Activated CD4-positive, alpha-beta memory T cell treated with anti-CD3 and anti-CD28 coated beads for 36 hours (primary cell): ENCODE results near the gene PROKR1. TPM values are rescaled to one million over a fixed set of nuclear protein-coding genes. Genes with fewer than 3 reads are reported as not detected.
"Not testable (repeated sequence)": the region's sequence is repeated elsewhere in the genome, so short reads cannot be mapped to it uniquely, and the experiment has no call there.

Experiments
- CTCF ChIA-PET: fragments of 350-600 bp; sonication (Branson Sonifier 250); formaldehyde crosslinking; loops from one replicate; lab custom pipeline; 2021; ENCODE audit warnings: antibody characterized with exemption, inconsistent platforms; lab: Charles Lee
- POLR2A ChIA-PET: fragments of 350-600 bp; sonication (Branson Sonifier 250); formaldehyde crosslinking; loops from one replicate; lab custom pipeline; 2021; ENCODE audit warnings: antibody characterized with exemption; lab: Charles Lee
- DNase-seq: peaks from one replicate; pipeline ENCODE4 v3.0.0-alpha.2; 2020
- H3K27ac Mint-ChIP-seq: one replicate; pipeline ENCODE4 v1.8.0; 2021; ENCODE audit warnings: mixed read lengths
- H3K27me3 Mint-ChIP-seq: one replicate; pipeline ENCODE4 v1.8.0; 2021; ENCODE audit warnings: mixed read lengths
- H3K36me3 Mint-ChIP-seq: one replicate; pipeline ENCODE4 v1.8.0; 2021; ENCODE audit warnings: mixed read lengths
- H3K4me1 Mint-ChIP-seq: one replicate; pipeline ENCODE4 v1.8.0; 2021; ENCODE audit warnings: low read depth, mixed read lengths
- H3K4me3 Mint-ChIP-seq: one replicate; pipeline ENCODE4 v1.8.0; 2021; ENCODE audit warnings: mild to moderate bottlenecking, mixed read lengths
- H3K9me3 Mint-ChIP-seq: one replicate; pipeline ENCODE4 v1.8.0; 2021; ENCODE audit warnings: mixed read lengths
- intact Hi-C: fragments of 100-400 bp; cut with micrococcal nuclease; formaldehyde crosslinking; loops from one replicate; pipeline ENCODE4 v1.15.1; 2023
- total RNA-seq, 2 experiments: library from RNA; stranded (reverse); gene quantifications; one replicate each; pipeline ENCODE4 v1.2.3, GENCODE V29; 2021

Gene PROKR1
- not detected for total RNA-seq

GRCh38 chr2:68643011-68643873 is at the start of gene PROKR1:
Gene PROKR1, plus strand, starts transcription at chr2:68643579. Its CDS starts 2,243 bp downstream, at chr2:68645822.
- peak; percentile 26 for DNase-seq
- H3K27ac Mint-ChIP-seq, result no peak within 1 kb of the TSS
- no peaks in the 10 kb centered on the region for H3K36me3 Mint-ChIP-seq
- H3K9me3 Mint-ChIP-seq, result no peaks in the 10 kb centered on the region
- intact Hi-C loops, result no loop called here
- ChIA-PET CTCF (interaction anchor here (1.3 kb wide), 2 partner anchors 48 to 179 kb away, joined by 3 to 5 read pairs; no protein-coding TSS in a partner anchor), POLR2A (no interaction called here)
- H3K4me3 Mint-ChIP-seq, result peak within 1 kb of the TSS; percentile 16
- H3K4me1 Mint-ChIP-seq, result peaks cover 7% of the 10 kb centered on the region
- peaks cover 61% of the 10 kb centered on the region for H3K27me3 Mint-ChIP-seq

GRCh38 chr2:68594041-68594440 is 49.3 kb upstream of the PROKR1 start:
- no peak for DNase-seq
- H3K36me3 Mint-ChIP-seq, result no peaks in the 10 kb centered on the region
- intact Hi-C loops, result loop anchor here (2.0 to 10.0 kb wide), 2 partner anchors 59 to 321 kb away; no protein-coding TSS in a partner anchor
- no peak overlapping the region for H3K27ac Mint-ChIP-seq
- ChIA-PET POLR2A (no interaction called here), CTCF (interaction anchor here (0.8 to 5.9 kb wide), 11 partner anchors 8 to 332 kb away, joined by 3 to 126 read pairs (median 13); partner anchors contain the start of genes APLF and FBXO48)
- no peaks in the 10 kb centered on the region for H3K27me3 Mint-ChIP-seq
- H3K4me3 Mint-ChIP-seq, result no peak overlapping the region
- peaks cover 8% of the 10 kb centered on the region for H3K4me1 Mint-ChIP-seq
- H3K9me3 Mint-ChIP-seq, result no peaks in the 10 kb centered on the region

DNA sequence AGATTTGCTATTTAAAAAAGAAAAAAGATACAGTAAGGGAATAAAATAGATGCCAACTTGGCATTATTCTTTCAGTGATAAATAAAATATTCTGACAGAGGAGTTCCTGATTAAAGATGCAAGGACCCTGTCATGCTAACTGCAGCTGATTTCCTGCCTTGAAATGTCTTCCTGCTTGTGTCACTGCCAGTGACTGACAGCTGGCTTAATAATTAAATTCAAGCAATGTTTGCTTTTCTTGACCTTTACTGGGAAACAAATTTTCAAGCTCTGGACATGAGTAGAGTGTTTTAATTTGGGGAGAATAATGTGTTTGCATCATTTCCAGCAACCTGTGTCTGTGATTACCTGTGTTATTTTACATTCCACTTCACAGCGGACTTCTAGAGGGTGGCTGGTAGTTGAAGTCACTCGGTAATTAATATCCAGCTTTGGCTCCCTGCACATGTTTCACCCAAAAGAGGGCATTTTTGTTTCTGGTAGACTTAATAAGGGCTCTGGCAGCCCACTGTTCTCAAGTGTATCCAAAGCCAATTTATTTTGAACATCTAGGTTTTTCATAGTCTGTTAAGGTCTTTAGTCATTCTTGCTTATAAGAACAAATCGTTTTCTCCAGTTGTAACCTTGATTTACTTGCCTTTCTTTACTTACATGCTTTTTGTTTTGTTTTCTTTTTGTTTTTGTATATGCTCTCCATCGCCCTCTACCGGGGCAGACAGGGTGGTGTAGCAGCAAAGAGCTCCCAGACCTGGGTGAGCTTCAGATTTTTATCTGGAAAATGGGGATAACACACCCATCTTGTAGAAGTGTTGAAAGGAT is 48.5 kb upstream of the PROKR1 start:
- ChIA-PET POLR2A (no interaction called here), CTCF (interaction anchor here (0.7 to 5.9 kb wide), 55 partner anchors 9 to 399 kb away, joined by 3 to 126 read pairs (median 5); partner anchors contain the start of genes APLF, FBXO48 and PROKR1)
- Mint-ChIP-seq H3K4me1 (peaks cover 8% of the 10 kb centered on the region), H3K27me3 (peaks cover 2% of the 10 kb centered on the region), H3K36me3 (no peaks in the 10 kb centered on the region), H3K27ac (no peak overlapping the region), H3K4me3 (no peak overlapping the region), H3K9me3 (peaks cover 4% of the 10 kb centered on the region)
- intact Hi-C loops, result loop anchor here (1.0 to 10.0 kb wide), 4 partner anchors 58 to 320 kb away; partner anchors contain the start of genes APLF and FBXO48
- peak; percentile 62 for DNase-seq

DNA sequence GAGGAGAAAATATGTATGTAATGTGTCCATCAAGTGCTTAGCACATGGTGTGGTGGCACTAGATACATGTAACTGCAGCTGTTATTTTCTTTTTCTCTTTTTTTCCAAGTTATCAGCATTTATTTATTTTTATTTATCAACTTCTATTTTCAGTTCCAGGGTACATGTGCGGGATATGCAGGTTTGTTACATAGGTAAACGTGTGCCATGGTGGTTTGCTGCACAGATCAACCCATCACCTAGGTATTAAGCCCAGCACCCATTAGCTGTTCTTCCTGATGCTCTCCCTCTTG is 47.9 kb upstream of the PROKR1 start:
- H3K4me3 Mint-ChIP-seq, H3K9me3 Mint-ChIP-seq, H3K27ac Mint-ChIP-seq, H3K36me3 Mint-ChIP-seq, POLR2A ChIA-PET, DNase-seq, H3K4me1 Mint-ChIP-seq, H3K27me3 Mint-ChIP-seq: not testable (repeated sequence)
- CTCF ChIA-PET, result interaction anchor here (0.7 to 5.9 kb wide), 56 partner anchors 8 to 398 kb away, joined by 3 to 126 read pairs (median 5); partner anchors contain the start of genes APLF, FBXO48 and PROKR1
- intact Hi-C loops, result loop anchor here (1.0 to 10.0 kb wide), 4 partner anchors 57 to 319 kb away; partner anchors contain the start of genes APLF and FBXO48

- H3K4me1 Mint-ChIP-seq, H3K27me3 Mint-ChIP-seq, H3K4me3 Mint-ChIP-seq, POLR2A ChIA-PET, intact Hi-C loops, DNase-seq, H3K36me3 Mint-ChIP-seq, H3K27ac Mint-ChIP-seq: not testable (repeated sequence)
- CTCF ChIA-PET, result interaction anchor here (0.6 kb wide), 1 partner anchor 139 kb away, joined by 4 read pairs; no protein-coding TSS in a partner anchor
- H3K9me3 Mint-ChIP-seq, result peaks cover 32% of the 10 kb centered on the region
Observed at GRCh38 chr2:68600495-68600894, 42.9 kb upstream of the PROKR1 start.

GRCh38 chr2:68603059-68603458 is 40.3 kb upstream of the PROKR1 start:
- no peak overlapping the region for H3K27ac Mint-ChIP-seq
- no peak for DNase-seq
- H3K9me3 Mint-ChIP-seq, result peaks cover 32% of the 10 kb centered on the region
- ChIA-PET CTCF (interaction anchor here (1.8 kb wide), 1 partner anchor 8 kb away, joined by 9 read pairs; no protein-coding TSS in a partner anchor), POLR2A (no interaction called here)
- H3K4me3 Mint-ChIP-seq, result no peak overlapping the region
- H3K27me3 Mint-ChIP-seq, result peaks cover 2% of the 10 kb centered on the region
- no peaks in the 10 kb centered on the region for H3K36me3 Mint-ChIP-seq
- intact Hi-C loops, result no loop called here
- H3K4me1 Mint-ChIP-seq, result no peaks in the 10 kb centered on the region

DNA sequence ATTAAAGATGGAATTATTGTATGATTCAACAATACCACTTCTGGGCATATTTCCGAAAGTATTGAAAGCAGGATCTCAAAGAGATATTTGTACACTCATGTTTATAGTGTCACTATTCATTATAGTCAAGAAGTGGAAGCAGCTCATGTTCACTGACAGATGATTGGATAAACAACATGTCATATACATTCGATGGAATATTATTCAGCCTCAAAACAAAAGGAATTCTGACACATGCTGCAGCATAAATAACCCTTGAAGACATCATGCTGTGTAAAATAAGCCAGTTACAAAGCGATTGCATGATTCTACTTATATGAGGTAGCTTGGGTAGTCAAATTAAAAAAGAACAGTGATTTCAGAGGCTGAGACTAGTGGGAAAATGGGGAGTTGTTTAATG is 39.3 kb upstream of the PROKR1 start:
- intact Hi-C loops, result no loop called here
- H3K27me3 Mint-ChIP-seq, result peaks cover 2% of the 10 kb centered on the region

GRCh38 chr2:68605939-68606338 is 37.4 kb upstream of the PROKR1 start:
- intact Hi-C loops, result no loop called here
- no peak overlapping the region for H3K4me3 Mint-ChIP-seq
- ChIA-PET POLR2A (no interaction called here), CTCF (interaction anchor here (1.8 kb wide), 1 partner anchor 11 kb away, joined by 9 read pairs; no protein-coding TSS in a partner anchor)
- peaks cover 26% of the 10 kb centered on the region for H3K9me3 Mint-ChIP-seq
- no peak for DNase-seq
- H3K36me3 Mint-ChIP-seq, result peaks cover 5% of the 10 kb centered on the region
- H3K27me3 Mint-ChIP-seq, result peaks cover 2% of the 10 kb centered on the region
- H3K4me1 Mint-ChIP-seq, result no peaks in the 10 kb centered on the region
- H3K27ac Mint-ChIP-seq, result no peak overlapping the region

More for the DNA sequence above, 39.3 kb upstream of the PROKR1 start:
- no peak overlapping the region for H3K4me3 Mint-ChIP-seq
- POLR2A ChIA-PET, result no interaction called here
- H3K36me3 Mint-ChIP-seq, result no peaks in the 10 kb centered on the region
- CTCF ChIA-PET, result interaction anchor here (1.8 kb wide), 1 partner anchor 9 kb away, joined by 9 read pairs; no protein-coding TSS in a partner anchor
- no peak for DNase-seq
- H3K9me3 Mint-ChIP-seq, result peaks cover 32% of the 10 kb centered on the region
- no peaks in the 10 kb centered on the region for H3K4me1 Mint-ChIP-seq
- H3K27ac Mint-ChIP-seq, result no peak overlapping the region

DNA sequence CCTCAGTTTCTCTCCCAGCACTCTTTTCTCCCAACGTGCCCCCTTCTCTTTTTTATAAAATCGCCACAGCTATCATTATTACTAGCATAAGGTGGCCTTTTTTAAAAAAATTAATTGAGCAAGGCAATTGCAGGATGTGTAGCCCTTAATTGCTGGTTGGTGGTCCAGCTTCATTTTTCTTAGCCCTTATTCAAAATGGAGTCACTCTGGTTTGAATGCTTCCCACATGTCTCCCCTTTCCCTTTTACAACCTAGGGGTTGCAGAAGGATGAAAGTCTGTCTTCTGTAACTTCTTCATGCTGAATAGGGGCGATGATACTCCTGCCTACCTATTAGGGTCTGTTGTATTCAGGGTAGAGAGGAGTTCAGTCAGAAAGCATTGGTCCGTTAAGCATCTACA is 36.6 kb upstream of the PROKR1 start:
- H3K36me3 Mint-ChIP-seq, result peaks cover 5% of the 10 kb centered on the region
- no peak overlapping the region for H3K4me3 Mint-ChIP-seq
- ChIA-PET POLR2A (no interaction called here), CTCF (interaction anchor here (1.3 to 1.8 kb wide), 2 partner anchors 11 to 102 kb away, joined by 4 to 9 read pairs; no protein-coding TSS in a partner anchor)
- no peaks in the 10 kb centered on the region for H3K4me1 Mint-ChIP-seq
- intact Hi-C loops, result no loop called here
- H3K27ac Mint-ChIP-seq, result no peak overlapping the region
- H3K9me3 Mint-ChIP-seq, result peaks cover 24% of the 10 kb centered on the region
- peaks cover 2% of the 10 kb centered on the region for H3K27me3 Mint-ChIP-seq
- no peak for DNase-seq

GRCh38 chr2:68607837-68608236 is 35.5 kb upstream of the PROKR1 start:
- POLR2A ChIA-PET, result no interaction called here

DNA sequence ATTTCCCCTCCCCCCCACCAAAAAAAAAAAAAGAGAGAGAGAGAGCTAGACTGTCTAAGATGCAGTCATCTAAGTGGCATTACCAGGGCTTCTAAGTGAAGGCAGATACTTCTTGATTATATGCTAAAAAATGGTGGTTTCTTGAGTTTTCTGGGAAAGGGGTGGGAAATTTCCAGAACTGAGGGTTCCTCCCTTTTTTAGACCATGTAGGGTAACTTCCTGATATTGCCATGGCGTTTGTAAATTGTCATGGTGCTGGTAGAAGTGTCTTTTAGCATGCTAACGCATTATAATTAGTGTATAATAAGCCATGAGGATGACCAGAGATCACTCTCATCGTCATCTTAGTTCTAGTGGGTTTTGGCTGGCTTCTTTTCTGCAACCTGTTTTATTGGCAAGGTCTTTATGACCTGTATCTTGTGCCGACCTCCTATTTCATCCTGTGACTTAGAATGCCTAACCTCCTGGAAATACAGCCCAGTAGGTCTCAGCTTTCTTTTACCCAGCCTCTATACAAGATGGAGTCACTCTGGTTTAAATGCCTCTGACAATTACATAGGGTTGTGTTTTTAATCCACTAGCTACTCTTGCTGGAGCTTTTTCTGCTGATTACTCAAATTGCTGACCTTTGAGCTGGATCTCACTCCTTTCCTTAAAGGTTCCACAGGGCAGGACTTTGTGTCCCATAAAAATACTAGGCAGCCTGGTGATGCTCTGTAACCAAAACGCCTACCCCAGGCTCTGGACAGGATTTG is 30.4 kb upstream of the PROKR1 start:
- ChIA-PET POLR2A (no interaction called here), CTCF (no interaction called here)
- H3K4me3 Mint-ChIP-seq, result no peak overlapping the region
- no peaks in the 10 kb centered on the region for H3K4me1 Mint-ChIP-seq
- peaks cover 19% of the 10 kb centered on the region for H3K9me3 Mint-ChIP-seq
- H3K36me3 Mint-ChIP-seq, result peaks cover 7% of the 10 kb centered on the region
- intact Hi-C loops, result no loop called here
- DNase-seq, result no peak
- peaks cover 2% of the 10 kb centered on the region for H3K27me3 Mint-ChIP-seq
- H3K27ac Mint-ChIP-seq, result no peak overlapping the region

More at GRCh38 chr2:68607837-68608236, 35.5 kb upstream of the PROKR1 start:
- peaks cover 18% of the 10 kb centered on the region for H3K9me3 Mint-ChIP-seq
- no peak overlapping the region for H3K27ac Mint-ChIP-seq
- no peak overlapping the region for H3K4me3 Mint-ChIP-seq
- peaks cover 7% of the 10 kb centered on the region for H3K36me3 Mint-ChIP-seq
- intact Hi-C loops, result no loop called here
- H3K27me3 Mint-ChIP-seq, result peaks cover 2% of the 10 kb centered on the region
- H3K4me1 Mint-ChIP-seq, result no peaks in the 10 kb centered on the region
- CTCF ChIA-PET, result interaction anchor here (1.1 to 1.3 kb wide), 2 partner anchors 13 to 101 kb away, joined by 4 to 6 read pairs; no protein-coding TSS in a partner anchor
- DNase-seq, result no peak
